GM23338 (cell line): Measurements from ENCODE around the gene IL12RB1. TPM values are rescaled to one million over a fixed set of nuclear protein-coding genes. Genes with fewer than 3 reads are reported as not detected.

Source experiments
- ATAC-seq: fragments of 200-7000 bp; cut with Tn5 transposase; 3 replicates; pipeline ENCODE4 v1.9.1; 2020
- DNase-seq: peaks from one replicate; pipeline ENCODE4 v3.0.0-alpha.2; 2015; ENCODE audit warnings: low spot score
- H2AFZ ChIP-seq: fragments of 200-600 bp; sonication (generic); 2 replicates; pipeline ENCODE4 v1.8.0; 2016; ENCODE audit warnings: antibody characterized with exemption, mild to moderate bottlenecking, moderate library complexity
- H3F3A ChIP-seq: fragments of 200-600 bp; sonication (generic); replicated peaks from 2 replicates; pipeline ENCODE4 v1.8.0; 2017; ENCODE audit warnings: antibody characterized with exemption, mixed run types, low read depth
- H3K27ac ChIP-seq: fragments of 200-600 bp; sonication (generic); 2 replicates; pipeline ENCODE4 v1.6.1; 2016; ENCODE audit warnings: low read depth
- H3K27me3 ChIP-seq: fragments of 200-600 bp; sonication (generic); 2 replicates; pipeline ENCODE4 v1.8.0; 2016; ENCODE audit warnings: mild to moderate bottlenecking, mixed run types, moderate library complexity; ENCODE audit not compliant: insufficient read depth
- H3K36me3 ChIP-seq: fragments of 200-600 bp; sonication (generic); 2 replicates; pipeline ENCODE4 v1.8.0; 2016; ENCODE audit warnings: mild to moderate bottlenecking; ENCODE audit not compliant: insufficient read depth
- H3K4me1 ChIP-seq: fragments of 200-600 bp; sonication (generic); 2 replicates; pipeline ENCODE4 v1.8.0; 2016; ENCODE audit warnings: mild to moderate bottlenecking, moderate library complexity; ENCODE audit not compliant: insufficient read depth
- H3K4me2 ChIP-seq: fragments of 200-600 bp; sonication (generic); 2 replicates; pipeline ENCODE4 v1.7.1; 2017; ENCODE audit warnings: mixed run types
- H3K4me3 ChIP-seq: fragments of 200-600 bp; sonication (generic); 2 replicates; pipeline ENCODE4 v1.6.1; 2016; ENCODE audit warnings: mixed run types
- H3K79me2 ChIP-seq: fragments of 200-600 bp; sonication (generic); replicated peaks from 2 replicates; pipeline ENCODE4 v1.8.0; 2017; ENCODE audit warnings: mild to moderate bottlenecking; ENCODE audit not compliant: insufficient read depth
- H3K9me2 ChIP-seq: fragments of 200-600 bp; sonication (generic); 2 replicates; pipeline ENCODE4 v1.8.0; 2017; ENCODE audit not compliant: insufficient read depth
- H4K20me1 ChIP-seq: fragments of 200-600 bp; sonication (generic); replicated peaks from 2 replicates; pipeline ENCODE4 v1.8.0; 2017; ENCODE audit warnings: mild to moderate bottlenecking; ENCODE audit not compliant: insufficient read depth
- H3K27ac Mint-ChIP-seq: 2 replicates; pipeline ENCODE4 v1.8.0; 2020; ENCODE audit warnings: inconsistent platforms, mild to moderate bottlenecking, moderate library complexity, mixed read lengths
- H3K27me3 Mint-ChIP-seq: 3 replicates; pipeline ENCODE4 v1.8.0; 2022; ENCODE audit warnings: low read depth, mild to moderate bottlenecking, moderate library complexity, mixed read lengths, inconsistent platforms; ENCODE audit not compliant: insufficient read depth, poor library complexity
- H3K36me3 Mint-ChIP-seq: 3 replicates; pipeline ENCODE4 v1.8.0; 2021; ENCODE audit warnings: low read depth, mild to moderate bottlenecking, inconsistent platforms, moderate library complexity, mixed read lengths
- H3K4me1 Mint-ChIP-seq: 3 replicates; pipeline ENCODE4 v1.8.0; 2020; ENCODE audit warnings: mild to moderate bottlenecking, inconsistent platforms, mixed read lengths
- H3K4me3 Mint-ChIP-seq: 3 replicates; pipeline ENCODE4 v1.8.0; 2021; ENCODE audit warnings: moderate library complexity, mild to moderate bottlenecking, inconsistent platforms, mixed read lengths
- H3K9me3 Mint-ChIP-seq: 3 replicates; pipeline ENCODE4 v1.8.0; 2020; ENCODE audit warnings: moderate library complexity, mild to moderate bottlenecking, inconsistent platforms, mixed read lengths
- CREB1 ChIP-seq: fragments of 250-450 bp; sonication (Bioruptor Pico); IDR thresholded peaks from 2 replicates; pipeline ENCODE4 v1.5.0; 2020; ENCODE audit warnings: low read depth, mild to moderate bottlenecking, moderate library complexity
- ETS1 ChIP-seq: IDR thresholded peaks from 2 replicates; pipeline ENCODE4 v1.6.1; 2016; ENCODE audit warnings: antibody characterized with exemption
- JUNB ChIP-seq: IDR thresholded peaks from one replicate; pipeline ENCODE4 v1.6.1; 2016; ENCODE audit warnings: antibody characterized with exemption; ENCODE audit not compliant: unreplicated experiment
- NANOG ChIP-seq: IDR thresholded peaks from 2 replicates; pipeline ENCODE4 v1.6.1; 2016; ENCODE audit warnings: antibody characterized with exemption, borderline replicate concordance
- POLR2AphosphoS5 ChIP-seq: IDR thresholded peaks from 2 replicates; pipeline ENCODE4 v1.6.1; 2016; ENCODE audit warnings: antibody characterized with exemption, low read depth
- REST ChIP-seq: IDR thresholded peaks from one replicate; pipeline ENCODE4 v1.6.1; 2018; ENCODE audit warnings: antibody characterized with exemption; ENCODE audit not compliant: unreplicated experiment
- STAT1 ChIP-seq: IDR thresholded peaks from one replicate; pipeline ENCODE4 v1.6.1; 2016; ENCODE audit warnings: antibody characterized with exemption; ENCODE audit not compliant: unreplicated experiment
- ZNF114 ChIP-seq: fragments of 250-450 bp; sonication (Bioruptor Pico); IDR thresholded peaks from 2 replicates; pipeline ENCODE4 v1.5.0; 2020; ENCODE audit warnings: mild to moderate bottlenecking, moderate library complexity
- ZNF331 ChIP-seq: fragments of 250-450 bp; sonication (Bioruptor Pico); IDR thresholded peaks from 2 replicates; pipeline ENCODE4 v1.5.0; 2020; ENCODE audit warnings: low read depth, mild to moderate bottlenecking, moderate library complexity
- ZNF462 ChIP-seq: fragments of 250-450 bp; sonication (Bioruptor Pico); IDR thresholded peaks from 2 replicates; pipeline ENCODE4 v1.5.0; 2020; ENCODE audit warnings: mild to moderate bottlenecking, moderate library complexity
- polyA plus RNA-seq: library from polyadenylated mRNA; unstranded; fragments of >200 nt; fragmentation: Nextera tagmentation; extraction: Ambion mirVana; gene quantifications from 2 replicates; pipeline ENCODE4 v1.2.1, GENCODE V29; 2016
- total RNA-seq: library from RNA; depleted of rRNA; stranded (reverse); fragments of >200 nt; shearing (Covaris generic); gene quantifications from 2 replicates; pipeline ENCODE4 v1.2.3, GENCODE V29; 2014

IL12RB1 gene
- total and polyA plus RNA-seq, 2 experiments from 2014 or later, result not detected

GRCh38 chr19:18016209-18016910, 70.4 kb downstream of the IL12RB1 start:
- Histone ChIP-seq H3K27ac (no peak overlapping the region), H3K79me2 (no peaks in the 10 kb centered on the region), H3K36me3 (no peaks in the 10 kb centered on the region), H3K27me3 (no peaks in the 10 kb centered on the region), H3K9me2 (no peaks in the 10 kb centered on the region), H4K20me1 (no peaks in the 10 kb centered on the region), H3K4me3 (no peak overlapping the region), H3K4me2 (no peak overlapping the region), H3K4me1 (no peaks in the 10 kb centered on the region), H3F3A (no peaks in the 10 kb centered on the region), H2AFZ (no peak overlapping the region)
- no peak for ATAC-seq
- Mint-ChIP-seq H3K27ac (no peak overlapping the region), H3K4me3 (no peak overlapping the region), H3K36me3 (no peaks in the 10 kb centered on the region; the same call in 2 of the 3 replicates), H3K4me1 (no peaks in the 10 kb centered on the region; the same call in 2 of the 3 replicates), H3K27me3 (peaks cover 10% of the 10 kb centered on the region), H3K9me3 (no peaks in the 10 kb centered on the region)
- no peak for DNase-seq
- TF ChIP-seq CREB1 (CRISPR knock-in tag), result no peak
- no peak for TF ChIP-seq POLR2AphosphoS5
- TF ChIP-seq JUNB, result no peak
- TF ChIP-seq ZNF331 (CRISPR knock-in tag), result no peak
- no peak for TF ChIP-seq REST
- no peak for TF ChIP-seq ETS1

- Histone ChIP-seq H3K4me2 (no peak overlapping the region), H3K36me3 (no peaks in the 10 kb centered on the region), H3K27me3 (no peaks in the 10 kb centered on the region), H4K20me1 (no peaks in the 10 kb centered on the region), H3K9me2 (no peaks in the 10 kb centered on the region), H3K4me1 (no peaks in the 10 kb centered on the region), H3F3A (no peaks in the 10 kb centered on the region), H3K27ac (no peak overlapping the region), H2AFZ (no peak overlapping the region), H3K4me3 (no peak overlapping the region), H3K79me2 (no peaks in the 10 kb centered on the region)
- H3K36me3 Mint-ChIP-seq, result no peaks in the 10 kb centered on the region; the same call in 2 of the 3 replicates
- H3K9me3 Mint-ChIP-seq, result no peaks in the 10 kb centered on the region
- DNase-seq, result no peak
- no peak overlapping the region for H3K4me3 Mint-ChIP-seq
- peaks cover 5% of the 10 kb centered on the region for H3K27me3 Mint-ChIP-seq
- no peaks in the 10 kb centered on the region; the same call in 2 of the 3 replicates for H3K4me1 Mint-ChIP-seq
- H3K27ac Mint-ChIP-seq, result no peak overlapping the region
- ATAC-seq, result no peak
- TF ChIP-seq NANOG (no peak), ETS1 (no peak), ZNF462 (CRISPR knock-in tag) (no peak), STAT1 (no peak), ZNF114 (no peak)
These were observed 72.5 kb downstream of the IL12RB1 start for GRCh38 chr19:18014197-18014596.
